22Rv1 (cell line): ENCODE data around the gene KIF1C.

Source experiments
- CTCF ChIP-seq: fragments of 450-650 bp; IDR thresholded peaks from 2 replicates; pipeline ENCODE4 v1.5.1; 2017; ENCODE audit warnings: mild to moderate bottlenecking
- ZFX ChIP-seq: fragments of 450-650 bp; IDR thresholded peaks from 2 replicates; pipeline ENCODE4 v1.6.1; 2017; ENCODE audit warnings: antibody characterized with exemption, borderline replicate concordance

- TF ChIP-seq CTCF (no peak), ZFX (no peak)
Measured at GRCh38 chr17:4949321-4950074, 48.3 kb upstream of the KIF1C start.
